Bronchial epithelial cell (primary cell): ENCODE results near the gene PDGFRB. TPM values are rescaled to one million over a fixed set of nuclear protein-coding genes. Genes with fewer than 3 reads are reported as not detected.

ENCODE experiments used
- DNase-seq: peaks from one replicate; pipeline ENCODE4 v3.0.0-alpha.2; 2010; ENCODE audit warnings: low read depth
- FAIRE-seq: peaks from 2 replicates; lab custom pipeline; 2011; peaks lifted over from hg19 to GRCh38; lab: Jason Lieb, UNC
- H3K27me3 ChIP-seq: 2 replicates; pipeline ENCODE4 v1.5.1; 2011; ENCODE audit warnings: low read length; ENCODE audit not compliant: control insufficient read depth, insufficient read depth
- H3K36me3 ChIP-seq: 2 replicates; pipeline ENCODE4 v1.5.1; 2011; ENCODE audit warnings: low read length; ENCODE audit not compliant: control insufficient read depth, insufficient read depth
- H3K4me3 ChIP-seq: 2 replicates; pipeline ENCODE4 v1.5.1; 2011; ENCODE audit warnings: mild to moderate bottlenecking, low read depth, low read length, control low read depth
- CTCF ChIP-seq: IDR thresholded peaks from 2 replicates; pipeline ENCODE4 v1.5.1; 2011; ENCODE audit warnings: mild to moderate bottlenecking, moderate library complexity, low read length, control low read depth, inconsistent platforms; ENCODE audit not compliant: insufficient read depth, severe bottlenecking
- total RNA-seq: library from RNA; depleted of rRNA; stranded (reverse); fragments of >200 nt; gene quantifications from 2 replicates; pipeline ENCODE4 v1.2.1, GENCODE V29; 2014

The PDGFRB gene
- total RNA-seq, 1 donor from 2014 or later: 1.6 TPM

DNA sequence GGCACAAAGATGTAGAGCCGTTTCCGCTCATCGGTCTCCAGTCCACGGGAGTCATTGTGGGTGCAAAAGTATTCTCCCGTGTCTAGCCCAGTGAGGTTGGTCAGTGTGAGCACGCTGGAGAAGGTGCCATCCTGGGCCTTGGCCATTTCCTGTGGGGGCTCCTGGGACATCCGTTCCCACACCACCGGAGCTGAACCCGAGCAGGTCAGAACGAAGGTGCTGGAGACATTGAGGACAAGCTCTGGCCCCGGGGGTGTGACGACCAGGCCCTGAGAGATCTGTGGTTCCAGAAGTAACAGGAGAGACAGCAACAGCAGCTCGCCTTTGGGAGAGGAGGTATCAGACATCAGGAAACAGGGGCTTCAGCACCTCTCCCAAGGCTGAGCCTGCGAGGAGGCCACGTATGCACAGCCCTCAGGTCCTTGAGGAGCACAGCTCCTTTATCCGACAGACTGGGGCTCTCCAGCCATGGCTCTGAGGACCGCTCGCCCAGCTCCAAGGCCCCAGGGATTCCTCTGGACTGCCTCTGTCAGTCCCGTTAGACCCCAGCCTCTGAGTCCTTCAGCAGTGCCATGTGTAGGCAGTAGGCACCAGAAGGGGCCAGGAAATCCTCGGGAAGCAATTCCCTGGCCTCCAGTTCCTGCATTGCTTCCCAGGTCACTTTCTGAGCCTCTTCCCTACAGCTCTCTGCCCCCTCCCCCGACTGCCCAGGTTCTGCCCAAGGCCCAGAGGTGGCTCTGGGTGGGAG is 19.9 kb downstream of the PDGFRB start:
- Histone ChIP-seq H3K36me3 (no peaks in the 10 kb centered on the region), H3K4me3 (no peak overlapping the region), H3K27me3 (peaks cover 2% of the 10 kb centered on the region)
- no peak for DNase-seq
- TF ChIP-seq CTCF: no peak
- FAIRE-seq: no peak

DNA sequence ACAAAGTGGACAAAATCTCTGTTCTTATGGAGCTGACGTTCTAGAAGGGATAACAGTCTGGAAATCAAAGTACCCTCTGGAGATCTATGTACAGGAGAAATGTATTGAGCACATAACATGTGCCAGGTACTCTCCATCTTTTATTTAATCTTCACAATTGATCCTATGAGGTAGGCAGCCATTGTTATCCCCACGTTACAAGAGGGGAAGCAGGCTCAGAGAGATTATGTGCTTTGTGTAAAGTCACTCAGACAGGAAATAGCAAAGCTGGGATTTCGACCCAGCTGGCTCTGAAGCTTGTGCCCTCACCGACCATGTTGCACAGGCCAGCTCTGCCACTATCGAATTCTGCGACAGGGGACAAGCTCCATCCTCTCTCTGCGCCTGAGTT is 21.5 kb downstream of the PDGFRB start:
- FAIRE-seq (no peak), DNase-seq (no peak)
- Histone ChIP-seq H3K27me3 (peaks cover 2% of the 10 kb centered on the region), H3K4me3 (no peak overlapping the region), H3K36me3 (no peaks in the 10 kb centered on the region)
- TF ChIP-seq CTCF: no peak

GRCh38 chr5:150133581-150134197 is 22.0 kb downstream of the PDGFRB start:
- DNase-seq (no peak), FAIRE-seq (no peak)
- H3K27me3 ChIP-seq: peaks cover 2% of the 10 kb centered on the region
- H3K36me3 ChIP-seq: no peaks in the 10 kb centered on the region
- H3K4me3 ChIP-seq: no peak overlapping the region
- no peak for TF ChIP-seq CTCF

DNA sequence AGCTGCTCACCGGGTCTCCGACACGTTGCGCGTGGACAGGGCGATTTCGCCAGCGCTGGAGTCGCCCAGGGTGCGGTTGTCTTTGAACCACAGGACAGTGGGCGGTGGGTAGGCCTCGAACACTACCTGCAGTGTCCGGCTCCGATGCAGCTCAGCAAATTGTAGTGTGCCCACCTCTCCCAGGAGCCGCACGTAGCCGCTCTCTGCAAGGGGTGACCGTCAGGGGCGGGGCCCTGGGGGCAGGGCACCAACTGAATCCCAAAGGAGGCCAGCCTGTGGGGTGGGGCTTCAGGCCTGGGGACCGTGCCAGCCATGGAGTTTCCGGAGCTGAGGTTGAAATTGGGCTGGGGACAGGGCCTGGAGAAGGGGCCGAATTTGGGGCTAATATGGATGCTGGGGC is 22.9 kb downstream of the PDGFRB start:
- no peak for TF ChIP-seq CTCF
- peaks cover 2% of the 10 kb centered on the region for H3K27me3 ChIP-seq
- H3K4me3 ChIP-seq: no peak overlapping the region
- H3K36me3 ChIP-seq: no peaks in the 10 kb centered on the region
- DNase-seq (no peak), FAIRE-seq (no peak)

DNA sequence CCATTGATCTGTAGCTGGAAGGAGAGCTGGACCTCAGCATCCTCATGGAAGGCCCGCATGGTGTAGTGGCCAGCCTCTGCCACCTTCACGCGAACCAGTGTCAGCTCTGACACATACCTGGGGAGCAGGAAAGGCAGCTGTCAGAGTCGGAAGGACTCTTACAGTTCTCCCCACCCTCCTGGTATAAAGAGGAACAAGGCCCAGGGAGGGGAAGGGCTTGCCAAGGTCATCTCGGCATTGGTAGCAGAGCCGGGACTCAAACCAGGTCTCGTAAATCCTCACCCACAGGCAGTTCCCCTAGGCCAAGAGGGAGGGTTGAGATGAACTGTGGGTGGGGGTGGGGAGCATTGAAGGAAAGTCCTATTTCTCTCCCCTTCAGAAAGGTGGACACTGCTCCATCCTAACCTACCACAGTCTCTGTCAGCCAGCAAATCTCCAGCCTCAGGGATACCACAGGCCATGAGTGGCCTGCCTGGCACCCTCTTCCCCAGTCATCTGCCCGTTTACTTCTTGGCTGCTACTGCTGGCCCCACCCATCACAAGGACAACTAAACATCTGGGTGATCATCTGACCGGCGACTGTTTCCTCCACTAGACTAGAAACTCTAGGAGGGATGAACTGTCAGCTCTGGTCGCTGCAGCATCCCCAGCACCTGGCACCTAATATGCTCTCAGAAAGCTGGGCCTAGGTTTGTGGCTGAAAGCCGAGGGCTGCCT is 23.5 kb downstream of the PDGFRB start:
- TF ChIP-seq CTCF: no peak
- Histone ChIP-seq H3K4me3 (no peak overlapping the region), H3K27me3 (peaks cover 2% of the 10 kb centered on the region), H3K36me3 (no peaks in the 10 kb centered on the region)
- FAIRE-seq (no peak), DNase-seq (no peak)
